OCI-LY1 (cell line): Measurements from ENCODE around the gene FARS2.

Source experiments
- CTCF ChIP-seq: fragments of 200-600 bp; sonication (generic), shearing (Covaris generic); IDR thresholded peaks from 2 replicates; pipeline ENCODE4 v1.5.1; 2017; ENCODE audit warnings: mild to moderate bottlenecking, antibody characterized with exemption, low read length, moderate library complexity, mixed read lengths
- EZH2 ChIP-seq: fragments of 200-600 bp; sonication (generic), shearing (Covaris generic); IDR thresholded peaks from 2 replicates; pipeline ENCODE4 v1.8.0; 2017; ENCODE audit warnings: borderline replicate concordance, mixed run types, mild to moderate bottlenecking, antibody characterized with exemption, low read length, moderate library complexity, mixed read lengths

GRCh38 chr6:5515200-5515599, 253.9 kb downstream of the FARS2 start:
- no peak for TF ChIP-seq CTCF
- no peak for TF ChIP-seq EZH2
